Activated CD4-positive, alpha-beta memory T cell treated with anti-CD3 and anti-CD28 coated beads for 36 hours (primary cell): ENCODE results near the gene MEGF8. TPM values are rescaled to one million over a fixed set of nuclear protein-coding genes. Genes with fewer than 3 reads are reported as not detected.
A peak's percentile ranks its signal among the peaks of the same experiment; 100 is the strongest.

Experiments used
- CTCF ChIA-PET: fragments of 350-600 bp; sonication (Branson Sonifier 250); formaldehyde crosslinking; loops from one replicate; lab custom pipeline; 2021; ENCODE audit warnings: antibody characterized with exemption, inconsistent platforms; lab: Charles Lee
- POLR2A ChIA-PET: fragments of 350-600 bp; sonication (Branson Sonifier 250); formaldehyde crosslinking; loops from one replicate; lab custom pipeline; 2021; ENCODE audit warnings: antibody characterized with exemption; lab: Charles Lee
- DNase-seq: peaks from one replicate; pipeline ENCODE4 v3.0.0-alpha.2; 2020
- H3K27ac Mint-ChIP-seq: one replicate; pipeline ENCODE4 v1.8.0; 2021; ENCODE audit warnings: mixed read lengths
- H3K27me3 Mint-ChIP-seq: one replicate; pipeline ENCODE4 v1.8.0; 2021; ENCODE audit warnings: mixed read lengths
- H3K36me3 Mint-ChIP-seq: one replicate; pipeline ENCODE4 v1.8.0; 2021; ENCODE audit warnings: mixed read lengths
- H3K4me1 Mint-ChIP-seq: one replicate; pipeline ENCODE4 v1.8.0; 2021; ENCODE audit warnings: low read depth, mixed read lengths
- H3K4me3 Mint-ChIP-seq: one replicate; pipeline ENCODE4 v1.8.0; 2021; ENCODE audit warnings: mild to moderate bottlenecking, mixed read lengths
- H3K9me3 Mint-ChIP-seq: one replicate; pipeline ENCODE4 v1.8.0; 2021; ENCODE audit warnings: mixed read lengths
- intact Hi-C: fragments of 100-400 bp; cut with micrococcal nuclease; formaldehyde crosslinking; loops from one replicate; pipeline ENCODE4 v1.15.1; 2023
- total RNA-seq, 2 experiments: library from RNA; stranded (reverse); gene quantifications; one replicate each; pipeline ENCODE4 v1.2.3, GENCODE V29; 2021

MEGF8 gene
- 1 to 10 TPM; 6.0 to 7.2 TPM for total RNA-seq

GRCh38 chr19:42325308-42325895 lies at the start of gene MEGF8:
TSS of gene MEGF8 (plus strand) at chr19:42325635. CDS start at chr19:42326244, 609 bp downstream.
- intact Hi-C loops, result loop anchor here (1.0 to 2.0 kb wide), 10 partner anchors 23 to 250 kb away; partner anchors contain the start of genes PAFAH1B3, POU2F2, PRR19 and ZNF526
- peaks cover 13% of the 10 kb centered on the region for H3K27me3 Mint-ChIP-seq
- no peaks in the 10 kb centered on the region for H3K9me3 Mint-ChIP-seq
- H3K27ac Mint-ChIP-seq, result peak within 1 kb of the TSS; percentile 32
- peaks cover 3% of the 10 kb centered on the region for H3K36me3 Mint-ChIP-seq
- CTCF ChIA-PET, result no interaction called here
- peaks cover 19% of the 10 kb centered on the region for H3K4me1 Mint-ChIP-seq
- H3K4me3 Mint-ChIP-seq, result peak within 1 kb of the TSS; percentile 79
- DNase-seq, result peak; percentile 99
- POLR2A ChIA-PET, result no interaction called here

GRCh38 chr19:42276284-42276683 lies 49.2 kb upstream of the MEGF8 start:
- H3K36me3 Mint-ChIP-seq, result peaks cover 25% of the 10 kb centered on the region
- no peaks in the 10 kb centered on the region for H3K9me3 Mint-ChIP-seq
- peak overlapping the region; percentile 64 for H3K27ac Mint-ChIP-seq
- ChIA-PET POLR2A (interaction anchor here (0.6 to 1.5 kb wide), 2 partner anchors 25 to 34 kb away, joined by 3 to 5 read pairs; partner anchors contain the start of gene GSK3A), CTCF (interaction anchor here (7.0 kb wide), 1 partner anchor 33 kb away, joined by 107 read pairs; the partner anchor contains the start of gene GSK3A)
- no peak overlapping the region for H3K4me3 Mint-ChIP-seq
- H3K27me3 Mint-ChIP-seq, result no peaks in the 10 kb centered on the region
- intact Hi-C loops, result no loop called here
- DNase-seq, result no peak
- peaks cover 52% of the 10 kb centered on the region for H3K4me1 Mint-ChIP-seq

GRCh38 chr19:42276821-42277220 lies 48.6 kb upstream of the MEGF8 start:
- H3K36me3 Mint-ChIP-seq, result peaks cover 21% of the 10 kb centered on the region
- intact Hi-C loops, result no loop called here
- ChIA-PET POLR2A (interaction anchor here (0.6 to 1.5 kb wide), 2 partner anchors 26 to 34 kb away, joined by 3 to 5 read pairs; partner anchors contain the start of gene GSK3A), CTCF (interaction anchor here (7.0 kb wide), 1 partner anchor 33 kb away, joined by 107 read pairs; the partner anchor contains the start of gene GSK3A)
- no peaks in the 10 kb centered on the region for H3K27me3 Mint-ChIP-seq
- H3K4me1 Mint-ChIP-seq, result peaks cover 54% of the 10 kb centered on the region
- H3K27ac Mint-ChIP-seq, result peak overlapping the region; percentile 69
- H3K9me3 Mint-ChIP-seq, result no peaks in the 10 kb centered on the region
- peak; percentile 70 for DNase-seq
- H3K4me3 Mint-ChIP-seq, result no peak overlapping the region

GRCh38 chr19:42277821-42278451 lies 47.5 kb upstream of the MEGF8 start:
- Mint-ChIP-seq H3K27me3 (no peaks in the 10 kb centered on the region), H3K4me3 (no peak overlapping the region), H3K4me1 (peaks cover 62% of the 10 kb centered on the region), H3K9me3 (no peaks in the 10 kb centered on the region), H3K36me3 (peaks cover 19% of the 10 kb centered on the region), H3K27ac (no peak overlapping the region)
- ChIA-PET CTCF (interaction anchor here (0.9 to 7.0 kb wide), 4 partner anchors 27 to 148 kb away, joined by 3 to 107 read pairs (median 22); partner anchors contain the start of genes GSK3A and ZNF526), POLR2A (interaction anchor here (1.2 to 2.3 kb wide), 5 partner anchors 7 to 36 kb away, joined by 3 to 15 read pairs (median 3); partner anchors contain the start of genes CIC and GSK3A)
- intact Hi-C loops, result no loop called here
- no peak for DNase-seq

GRCh38 chr19:42278452-42279154 lies 46.8 kb upstream of the MEGF8 start:
- Mint-ChIP-seq H3K36me3 (peaks cover 15% of the 10 kb centered on the region), H3K27me3 (no peaks in the 10 kb centered on the region), H3K4me1 (peaks cover 59% of the 10 kb centered on the region), H3K27ac (peak overlapping the region; percentile 91), H3K9me3 (no peaks in the 10 kb centered on the region), H3K4me3 (no peak overlapping the region)
- POLR2A ChIA-PET, result interaction anchor here (0.5 to 2.3 kb wide), 9 partner anchors 8 to 168 kb away, joined by 3 to 15 read pairs (median 3); partner anchors contain the start of genes CIC and GSK3A
- intact Hi-C loops, result loop anchor here (1.0 kb wide), 1 partner anchor 145 kb away; no protein-coding TSS in a partner anchor
- CTCF ChIA-PET, result interaction anchor here (0.8 to 7.0 kb wide), 18 partner anchors 8 to 163 kb away, joined by 3 to 107 read pairs (median 6); partner anchors contain the start of genes ERF, GSK3A, PAFAH1B3 and POU2F2
- no peak for DNase-seq

- CTCF ChIA-PET, result interaction anchor here (0.6 to 7.0 kb wide), 32 partner anchors 9 to 170 kb away, joined by 3 to 107 read pairs (median 5); partner anchors contain the start of genes ERF, GSK3A, PAFAH1B3 and POU2F2
Observed at GRCh38 chr19:42279155-42279901, 46.1 kb upstream of the MEGF8 start.

GRCh38 chr19:42279902-42280814 lies 45.3 kb upstream of the MEGF8 start:
- CTCF ChIA-PET, result interaction anchor here (0.6 to 7.0 kb wide), 28 partner anchors 8 to 171 kb away, joined by 3 to 107 read pairs (median 5); partner anchors contain the start of genes ERF, GSK3A, PAFAH1B3 and POU2F2
- H3K4me1 Mint-ChIP-seq, result peaks cover 57% of the 10 kb centered on the region
- no peaks in the 10 kb centered on the region for H3K9me3 Mint-ChIP-seq
- H3K27ac Mint-ChIP-seq, result peak overlapping the region; percentile 91
- DNase-seq, result peak; percentile 92
- POLR2A ChIA-PET, result interaction anchor here (0.6 to 2.3 kb wide), 7 partner anchors 10 to 61 kb away, joined by 3 to 15 read pairs (median 5); partner anchors contain the start of gene GSK3A
- no peaks in the 10 kb centered on the region for H3K27me3 Mint-ChIP-seq
- intact Hi-C loops, result loop anchor here (1.0 kb wide), 1 partner anchor 147 kb away; no protein-coding TSS in a partner anchor
- H3K36me3 Mint-ChIP-seq, result peaks cover 7% of the 10 kb centered on the region
- no peak overlapping the region for H3K4me3 Mint-ChIP-seq

More at GRCh38 chr19:42279155-42279901, 46.1 kb upstream of the MEGF8 start:
- intact Hi-C loops, result loop anchor here (1.0 kb wide), 1 partner anchor 146 kb away; no protein-coding TSS in a partner anchor
- H3K9me3 Mint-ChIP-seq, result no peaks in the 10 kb centered on the region
- peaks cover 14% of the 10 kb centered on the region for H3K36me3 Mint-ChIP-seq
- no peak for DNase-seq
- peaks cover 59% of the 10 kb centered on the region for H3K4me1 Mint-ChIP-seq
- H3K4me3 Mint-ChIP-seq, result no peak overlapping the region
- peak overlapping the region; percentile 91 for H3K27ac Mint-ChIP-seq
- POLR2A ChIA-PET, result interaction anchor here (0.5 to 2.3 kb wide), 9 partner anchors 9 to 168 kb away, joined by 3 to 15 read pairs (median 3); partner anchors contain the start of gene GSK3A
- H3K27me3 Mint-ChIP-seq, result no peaks in the 10 kb centered on the region

GRCh38 chr19:42280815-42281145 lies 44.7 kb upstream of the MEGF8 start:
- Mint-ChIP-seq H3K9me3 (no peaks in the 10 kb centered on the region), H3K27me3 (no peaks in the 10 kb centered on the region), H3K4me1 (peaks cover 59% of the 10 kb centered on the region), H3K27ac (peak overlapping the region; percentile 80), H3K36me3 (peaks cover 6% of the 10 kb centered on the region), H3K4me3 (no peak overlapping the region)
- DNase-seq, result no peak
- POLR2A ChIA-PET, result interaction anchor here (1.3 to 2.0 kb wide), 3 partner anchors 10 to 38 kb away, joined by 5 to 10 read pairs (median 6); partner anchors contain the start of gene GSK3A
- CTCF ChIA-PET, result interaction anchor here (2.5 to 7.0 kb wide), 3 partner anchors 10 to 37 kb away, joined by 22 to 107 read pairs (median 48); partner anchors contain the start of gene GSK3A
- intact Hi-C loops, result no loop called here

GRCh38 chr19:42281146-42281826 lies 44.1 kb upstream of the MEGF8 start:
- Mint-ChIP-seq H3K4me1 (peaks cover 59% of the 10 kb centered on the region), H3K9me3 (no peaks in the 10 kb centered on the region), H3K27ac (peak overlapping the region; percentile 80), H3K27me3 (no peaks in the 10 kb centered on the region), H3K4me3 (no peak overlapping the region), H3K36me3 (peaks cover 4% of the 10 kb centered on the region)
- ChIA-PET CTCF (interaction anchor here (0.9 to 7.0 kb wide), 4 partner anchors 11 to 38 kb away, joined by 3 to 107 read pairs (median 28); partner anchors contain the start of gene GSK3A), POLR2A (interaction anchor here (0.7 to 1.3 kb wide), 3 partner anchors 11 to 39 kb away, joined by 4 to 6 read pairs (median 4); partner anchors contain the start of genes GSK3A and PAFAH1B3)
- intact Hi-C loops, result no loop called here
- DNase-seq, result peak; percentile 53
